ENCODE measurements around the gene STUB1.

- TF ChIP-seq REST (IDR thresholded peaks at IDR 0.05; ENCODE audit: insufficient read depth in 1 of 2, low read depth in 2 of 2, low read length in 2 of 2) (no peak), TAF1 (IDR thresholded peaks at IDR 0.05; ENCODE audit: borderline replicate concordance, insufficient read depth, low read length) (no peak), POLR2AphosphoS5 (IDR thresholded peaks at IDR 0.05; ENCODE audit: low read depth, low read length) (no peak)
Measured at GRCh38 chr16:654034-654433, 26.2 kb upstream of the STUB1 start.
